K562 (cell line): Measurements from ENCODE around the gene RPL14. TPM values are rescaled to one million over a fixed set of nuclear protein-coding genes. Genes with fewer than 3 reads are reported as not detected.

Experiments
- ATAC-seq: fragments of 200-7000 bp; cut with Tn5 transposase; 3 replicates; pipeline ENCODE4 v1.9.1; 2020; ENCODE audit warnings: moderate library complexity
- BruUV-seq: library from RNA; stranded (reverse); fragments of 400-500 nt; replicated peaks from 2 replicates; lab custom pipeline; 2021; lab: Mats Ljungman, UMichigan
- CTCF ChIA-PET: fragments of 300-600 bp; formaldehyde crosslinking; extraction: SDS; loops from one replicate; lab custom pipeline; 2021; ENCODE audit warnings: low intra/inter-chr PET ratio; lab: Yijun Ruan, JAX
- POLR2A ChIA-PET: fragments of 300-600, 350-650 bp; sonication (Branson Sonifier 250); formaldehyde crosslinking; extraction: SDS; loops from one replicate; lab custom pipeline; 2021; ENCODE audit warnings: antibody characterized with exemption, inconsistent platforms; lab: Yijun Ruan, JAX
- DNase-seq, 4 experiments: peaks; one replicate each; pipeline versions ENCODE4 v3.0.0 to v3.0.0-alpha.2; 2011 to 2018; ENCODE audit warnings: low spot score in 3 of 4, mixed read lengths in 3 of 4; ENCODE audit errors: extremely low read depth in 1 of 4
- FAIRE-seq: peaks from 2 replicates; lab custom pipeline; 2011; peaks lifted over from hg19 to GRCh38; lab: Jason Lieb, UNC
- H2AFZ ChIP-seq: 2 replicates; pipeline ENCODE4 v1.6.0; 2011; ENCODE audit warnings: low read depth, low read length, control low read depth, inconsistent platforms
- H3K27ac ChIP-seq: fragments of 200-600 bp; 3 replicates; pipeline ENCODE4 v1.8.0; 2011; ENCODE audit warnings: low read depth, mild to moderate bottlenecking, control low read depth, inconsistent platforms, low read length, moderate library complexity, mixed read lengths; ENCODE audit errors: extremely low read depth
- H3K27me3 ChIP-seq, 2 experiments: fragments of 300-600 bp in 1 of 2; 2 replicates in 1 of 2; 3 replicates in 1 of 2; pipeline versions ENCODE4 v1.6.0 to v1.8.0; 2011; ENCODE audit warnings: inconsistent platforms in 2 of 2, low read length in 2 of 2, mild to moderate bottlenecking in 1 of 2, mixed read lengths in 1 of 2, moderate library complexity in 1 of 2; ENCODE audit not compliant: control insufficient read depth in 2 of 2, insufficient read depth in 2 of 2
- H3K36me3 ChIP-seq: fragments of 300-600 bp; 3 replicates; pipeline ENCODE4 v1.8.0; 2011; ENCODE audit warnings: mild to moderate bottlenecking, low read length, inconsistent platforms; ENCODE audit not compliant: control insufficient read depth, insufficient read depth
- H3K4me1 ChIP-seq, 2 experiments: fragments of 200-600 bp in 1 of 2; replicated peaks in 1 of 2; 2 replicates in 1 of 2; 3 replicates in 1 of 2; pipeline versions ENCODE4 v1.5.1 to v1.8.0; 2011; ENCODE audit warnings: inconsistent platforms in 2 of 2, low read length in 2 of 2, mild to moderate bottlenecking in 1 of 2, mixed read lengths in 1 of 2, moderate library complexity in 1 of 2; ENCODE audit not compliant: control insufficient read depth in 2 of 2, insufficient read depth in 2 of 2
- H3K4me2 ChIP-seq: 2 replicates; pipeline ENCODE4 v1.6.1; 2011; ENCODE audit warnings: low read length, control low read depth, inconsistent platforms, mixed read lengths; ENCODE audit not compliant: insufficient read depth
- H3K4me3 ChIP-seq: fragments of 200-600 bp; sonication (generic), shearing (Covaris generic); 2 replicates; pipeline ENCODE4 v1.5.1; 2016; ENCODE audit warnings: control low read depth, inconsistent platforms
- H3K79me2 ChIP-seq: fragments of 200-600 bp; 3 replicates; pipeline ENCODE4 v1.8.0; 2011; ENCODE audit warnings: low read length, inconsistent platforms; ENCODE audit not compliant: control insufficient read depth, insufficient read depth
- H3K9ac ChIP-seq, 2 experiments: 2 replicates each; pipeline versions ENCODE4 v1.6.0 to v1.6.1; 2011; ENCODE audit warnings: low read depth in 2 of 2, low read length in 2 of 2, control low read depth in 1 of 2, inconsistent platforms in 1 of 2, mild to moderate bottlenecking in 1 of 2, mixed read lengths in 1 of 2; ENCODE audit not compliant: insufficient read depth in 1 of 2
- H3K9me1 ChIP-seq: one replicate; pipeline ENCODE4 v1.6.0; 2011; ENCODE audit warnings: inconsistent platforms, mild to moderate bottlenecking, low read length, moderate library complexity; ENCODE audit not compliant: control insufficient read depth, insufficient read depth
- H3K9me3 ChIP-seq: replicated peaks from 2 replicates; pipeline ENCODE4 v1.5.1; 2011; ENCODE audit warnings: low read depth, low read length, inconsistent platforms; ENCODE audit not compliant: control insufficient read depth, insufficient read depth
- H4K20me1 ChIP-seq: replicated peaks from 2 replicates; pipeline ENCODE4 v1.6.1; 2011; ENCODE audit warnings: low read length, inconsistent platforms, mixed read lengths; ENCODE audit not compliant: control insufficient read depth, insufficient read depth
- CHCHD3 ChIP-seq: fragments of 250-450 bp; sonication (Bioruptor Pico); IDR thresholded peaks from 2 replicates; pipeline ENCODE4 v2.1.2; 2022; ENCODE audit warnings: mild to moderate bottlenecking
- ERF ChIP-seq: fragments of 450-650 bp; formaldehyde crosslinking; IDR thresholded peaks from 2 replicates; pipeline ENCODE4 v1.4.0; 2020; ENCODE audit warnings: mild to moderate bottlenecking, mixed read lengths
- ESRRB ChIP-seq: fragments of 250-450 bp; sonication (Bioruptor Pico); IDR thresholded peaks from 2 replicates; pipeline ENCODE4 v1.5.0; 2020; ENCODE audit warnings: mild to moderate bottlenecking, moderate library complexity, borderline replicate concordance
- ETV6 ChIP-seq, 3 experiments: fragments of 150-350 bp in 1 of 3; sonication (generic) in 1 of 3; formaldehyde crosslinking in 1 of 3; IDR thresholded peaks; 2 replicates each; pipeline versions ENCODE4 v1.6.1 to v1.8.0; 2014 to 2022; ENCODE audit warnings: borderline replicate concordance in 2 of 3, low read depth in 2 of 3, antibody characterized with exemption in 1 of 3, low read length in 1 of 3, mild to moderate bottlenecking in 1 of 3, missing genetic modification reagents in 1 of 3
- FIP1L1 ChIP-seq: fragments of 200-400 bp; formaldehyde crosslinking; IDR thresholded peaks from 2 replicates; pipeline ENCODE4 v1.6.1; 2018; ENCODE audit warnings: mild to moderate bottlenecking, low read depth, low read length; ENCODE audit not compliant: poor library complexity, severe bottlenecking
- NFIX ChIP-seq: fragments of 250-450 bp; sonication (Bioruptor Pico); IDR thresholded peaks from 2 replicates; pipeline ENCODE4 v1.4.0; 2020; ENCODE audit warnings: low read depth, mild to moderate bottlenecking, moderate library complexity
- POLR2B ChIP-seq: fragments of 450-650 bp; IDR thresholded peaks from 2 replicates; pipeline ENCODE4 v1.6.1; 2018; ENCODE audit warnings: low read depth; ENCODE audit not compliant: partially characterized antibody
- RNF2 ChIP-seq: sonication (generic); IDR thresholded peaks from 2 replicates; pipeline ENCODE4 v1.6.1; 2016
- ZNF197 ChIP-seq: fragments of 200-800 bp; sonication (Bioruptor generic); IDR thresholded peaks from 2 replicates; pipeline ENCODE4 v1.6.1; 2016; ENCODE audit warnings: low read depth, missing genetic modification characterization, missing compliant biosample characterization
- ZNF324 ChIP-seq: fragments of 250-450 bp; sonication (Bioruptor Pico); IDR thresholded peaks from 2 replicates; pipeline ENCODE4 v1.4.0; 2020; ENCODE audit warnings: mild to moderate bottlenecking
- ZNF76 ChIP-seq: fragments of 250-450 bp; sonication (Bioruptor Pico); IDR thresholded peaks from 2 replicates; pipeline ENCODE4 v1.4.0; 2020; ENCODE audit warnings: mild to moderate bottlenecking, moderate library complexity, borderline replicate concordance
- in situ Hi-C: fragments of 300-500 bp; cut with MboI; formaldehyde crosslinking; loops from 4 replicates; pipeline ENCODE4 v1.15.0; 2018; ENCODE audit warnings: inconsistent platforms, mixed read lengths
- intact Hi-C: fragments of 100-400 bp; cut with micrococcal nuclease; formaldehyde crosslinking; loops from 2 replicates; pipeline ENCODE4 v1.14.2; 2022
- polyA plus RNA-seq, 8 experiments: library from polyadenylated mRNA; depleted of rRNA in 4 of 8; stranded (reverse) in 5 of 8; unstranded in 3 of 8; fragments of >200 nt; fragmentation: Nextera tagmentation in 2 of 8; fragmentation: Illumina TruSeq in 1 of 8; extraction: Ambion mirVana in 2 of 8; extraction: Trizol in 1 of 8; gene quantifications; 2 replicates each; pipeline versions ENCODE4 v1.2.1 to v1.2.3, GENCODE V29; 2011 to 2014; ENCODE audit warnings: inconsistent platforms in 1 of 8, missing spikeins in 1 of 8
- total RNA-seq, 7 experiments: library from RNA; depleted of rRNA in 6 of 7; stranded (reverse); fragments of >200 nt in 6 of 7; fragmentation: Illumina TruSeq in 2 of 7; extraction: Trizol in 2 of 7; gene quantifications; 2 replicates each; pipeline versions ENCODE4 v1.2.1 to v1.2.3, GENCODE V29; 2011 to 2021; ENCODE audit warnings: low replicate concordance in 1 of 7
- TF ChIP-seq, protein P1 (sequence below): IDR thresholded peaks from 2 replicates; pipeline ENCODE4 v1.6.1; 2011; ENCODE audit not compliant: insufficient read length; ENCODE audit errors: extremely low read depth
- TF ChIP-seq, protein P2 (sequence below): fragments of 250-450 bp; sonication (Bioruptor Pico); IDR thresholded peaks from 2 replicates; pipeline ENCODE4 v1.5.0; 2021
- TF ChIP-seq, protein P3 (sequence below): sonication (generic); formaldehyde crosslinking; IDR thresholded peaks from 2 replicates; pipeline ENCODE4 v1.8.1; 2023; ENCODE audit warnings: mild to moderate bottlenecking, missing genetic modification reagents
- TF ChIP-seq, protein P4 (sequence below): fragments of 250-450 bp; sonication (Bioruptor Pico); IDR thresholded peaks from 2 replicates; pipeline ENCODE4 v1.8.0; 2022; ENCODE audit warnings: inconsistent platforms, mild to moderate bottlenecking, moderate library complexity, borderline replicate concordance
- TF ChIP-seq, protein P5 (sequence below): conservative IDR thresholded peaks from 2 replicates; pipeline ENCODE4 v1.6.1; 2011; ENCODE audit warnings: low read depth, mild to moderate bottlenecking, low read length; ENCODE audit not compliant: control insufficient read depth

RPL14 gene
- total and polyA plus RNA-seq, 9 of the 15 experiments (the other 6 are each of a cell fraction or from before 2014, with no cell fraction given), result 851 to 4,649 (median 2,133) TPM

DNA sequence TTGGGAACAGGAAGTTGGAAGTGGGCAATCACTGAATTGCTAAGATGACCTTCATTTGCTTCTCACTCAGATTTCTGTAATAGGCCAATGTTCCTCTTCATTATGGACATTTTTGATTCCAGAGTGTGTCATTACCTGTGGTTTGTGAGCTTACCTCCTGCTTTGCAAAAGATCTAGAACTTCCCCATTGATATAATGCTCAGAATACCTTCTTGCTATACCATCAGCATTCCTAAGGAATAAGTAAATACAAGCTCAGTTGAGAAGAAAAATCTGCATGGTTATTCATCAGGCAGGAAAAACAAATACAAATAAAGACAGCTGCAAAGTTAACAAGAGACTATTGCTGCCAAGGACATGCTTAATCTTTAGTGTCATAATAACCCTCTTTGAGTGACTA is 5.6 kb upstream of the RPL14 start:
- POLR2A ChIA-PET, result interaction anchor here (0.8 to 4.4 kb wide), 4 partner anchors 8 to 157 kb away, joined by 3 to 37 read pairs (median 3); no protein-coding TSS in a partner anchor
- H3K9me3 ChIP-seq, result no peaks in the 10 kb centered on the region
- no peak for TF ChIP-seq ZNF76 (CRISPR knock-in tag)
- TF ChIP-seq, protein P1, sequence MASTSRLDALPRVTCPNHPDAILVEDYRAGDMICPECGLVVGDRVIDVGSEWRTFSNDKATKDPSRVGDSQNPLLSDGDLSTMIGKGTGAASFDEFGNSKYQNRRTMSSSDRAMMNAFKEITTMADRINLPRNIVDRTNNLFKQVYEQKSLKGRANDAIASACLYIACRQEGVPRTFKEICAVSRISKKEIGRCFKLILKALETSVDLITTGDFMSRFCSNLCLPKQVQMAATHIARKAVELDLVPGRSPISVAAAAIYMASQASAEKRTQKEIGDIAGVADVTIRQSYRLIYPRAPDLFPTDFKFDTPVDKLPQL, result no peak
- TF ChIP-seq, protein P2, sequence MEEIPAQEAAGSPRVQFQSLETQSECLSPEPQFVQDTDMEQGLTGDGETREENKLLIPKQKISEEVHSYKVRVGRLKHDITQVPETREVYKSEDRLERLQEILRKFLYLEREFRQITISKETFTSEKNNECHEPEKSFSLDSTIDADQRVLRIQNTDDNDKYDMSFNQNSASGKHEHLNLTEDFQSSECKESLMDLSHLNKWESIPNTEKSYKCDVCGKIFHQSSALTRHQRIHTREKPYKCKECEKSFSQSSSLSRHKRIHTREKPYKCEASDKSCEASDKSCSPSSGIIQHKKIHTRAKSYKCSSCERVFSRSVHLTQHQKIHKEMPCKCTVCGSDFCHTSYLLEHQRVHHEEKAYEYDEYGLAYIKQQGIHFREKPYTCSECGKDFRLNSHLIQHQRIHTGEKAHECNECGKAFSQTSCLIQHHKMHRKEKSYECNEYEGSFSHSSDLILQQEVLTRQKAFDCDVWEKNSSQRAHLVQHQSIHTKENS (CRISPR knock-in tag), result no peak
- TF ChIP-seq ETV6 (IDR thresholded peaks at IDR 0.05; ENCODE audit: borderline replicate concordance in 1 of 2, low read depth in 2 of 2, low read length in 1 of 2), result no peak
- no peak for TF ChIP-seq ETV6 (CRISPR knock-in tag; IDR thresholded peaks at IDR 0.05; ENCODE audit: borderline replicate concordance)
- TF ChIP-seq ZNF324 (CRISPR knock-in tag), result no peak
- TF ChIP-seq, protein P3, sequence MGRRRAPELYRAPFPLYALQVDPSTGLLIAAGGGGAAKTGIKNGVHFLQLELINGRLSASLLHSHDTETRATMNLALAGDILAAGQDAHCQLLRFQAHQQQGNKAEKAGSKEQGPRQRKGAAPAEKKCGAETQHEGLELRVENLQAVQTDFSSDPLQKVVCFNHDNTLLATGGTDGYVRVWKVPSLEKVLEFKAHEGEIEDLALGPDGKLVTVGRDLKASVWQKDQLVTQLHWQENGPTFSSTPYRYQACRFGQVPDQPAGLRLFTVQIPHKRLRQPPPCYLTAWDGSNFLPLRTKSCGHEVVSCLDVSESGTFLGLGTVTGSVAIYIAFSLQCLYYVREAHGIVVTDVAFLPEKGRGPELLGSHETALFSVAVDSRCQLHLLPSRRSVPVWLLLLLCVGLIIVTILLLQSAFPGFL (CRISPR knock-in tag), result no peak
- TF ChIP-seq, protein P4, sequence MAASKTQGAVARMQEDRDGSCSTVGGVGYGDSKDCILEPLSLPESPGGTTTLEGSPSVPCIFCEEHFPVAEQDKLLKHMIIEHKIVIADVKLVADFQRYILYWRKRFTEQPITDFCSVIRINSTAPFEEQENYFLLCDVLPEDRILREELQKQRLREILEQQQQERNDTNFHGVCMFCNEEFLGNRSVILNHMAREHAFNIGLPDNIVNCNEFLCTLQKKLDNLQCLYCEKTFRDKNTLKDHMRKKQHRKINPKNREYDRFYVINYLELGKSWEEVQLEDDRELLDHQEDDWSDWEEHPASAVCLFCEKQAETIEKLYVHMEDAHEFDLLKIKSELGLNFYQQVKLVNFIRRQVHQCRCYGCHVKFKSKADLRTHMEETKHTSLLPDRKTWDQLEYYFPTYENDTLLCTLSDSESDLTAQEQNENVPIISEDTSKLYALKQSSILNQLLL (CRISPR knock-in tag), result no peak
- no peak for TF ChIP-seq ESRRB
- no peak for TF ChIP-seq CHCHD3 (CRISPR knock-in tag)
- TF ChIP-seq FIP1L1, result no peak
- no peak for TF ChIP-seq ERF (CRISPR knock-in tag)
- TF ChIP-seq, protein P5, sequence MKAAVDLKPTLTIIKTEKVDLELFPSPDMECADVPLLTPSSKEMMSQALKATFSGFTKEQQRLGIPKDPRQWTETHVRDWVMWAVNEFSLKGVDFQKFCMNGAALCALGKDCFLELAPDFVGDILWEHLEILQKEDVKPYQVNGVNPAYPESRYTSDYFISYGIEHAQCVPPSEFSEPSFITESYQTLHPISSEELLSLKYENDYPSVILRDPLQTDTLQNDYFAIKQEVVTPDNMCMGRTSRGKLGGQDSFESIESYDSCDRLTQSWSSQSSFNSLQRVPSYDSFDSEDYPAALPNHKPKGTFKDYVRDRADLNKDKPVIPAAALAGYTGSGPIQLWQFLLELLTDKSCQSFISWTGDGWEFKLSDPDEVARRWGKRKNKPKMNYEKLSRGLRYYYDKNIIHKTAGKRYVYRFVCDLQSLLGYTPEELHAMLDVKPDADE, result no peak
- TF ChIP-seq POLR2B, result no peak
- no peak for TF ChIP-seq RNF2
- TF ChIP-seq NFIX (CRISPR knock-in tag), result no peak
- no peak for TF ChIP-seq ZNF197
- H3K4me3 ChIP-seq, result no peak overlapping the region
- peaks cover 5% of the 10 kb centered on the region; the same call in 2 of the 3 replicates for H3K79me2 ChIP-seq
- BruUV-seq, result no TSS peak
- CTCF ChIA-PET, result no interaction called here
- no peaks in the 10 kb centered on the region for H4K20me1 ChIP-seq
- H3K27me3 ChIP-seq, result no peaks in the 10 kb centered on the region
- FAIRE-seq, result no peak
- no peaks in the 10 kb centered on the region for H3K9me1 ChIP-seq
- H3K36me3 ChIP-seq, result no peaks in the 10 kb centered on the region
- in situ Hi-C loops, result loop anchor here (25.0 kb wide), 1 partner anchor 1039 kb away; the partner anchor contains the start of gene RPSA
- H2AFZ ChIP-seq, result no peak overlapping the region
- H3K4me1 ChIP-seq, result peaks cover 4 to 11% of the 10 kb centered on the region in 2 experiments; a peak in 4 of 5 replicates
- no peak overlapping the region for H3K27ac ChIP-seq
- H3K4me2 ChIP-seq, result no peak overlapping the region
- no peak for ATAC-seq
- intact Hi-C loops, result loop anchor here (10.0 kb wide), 1 partner anchor 1067 kb away; the partner anchor contains the start of gene SLC25A38
- no peak overlapping the region for H3K9ac ChIP-seq
- DNase-seq, result no peak
